ENCODE measurements around the gene FAM174C.

DNA sequence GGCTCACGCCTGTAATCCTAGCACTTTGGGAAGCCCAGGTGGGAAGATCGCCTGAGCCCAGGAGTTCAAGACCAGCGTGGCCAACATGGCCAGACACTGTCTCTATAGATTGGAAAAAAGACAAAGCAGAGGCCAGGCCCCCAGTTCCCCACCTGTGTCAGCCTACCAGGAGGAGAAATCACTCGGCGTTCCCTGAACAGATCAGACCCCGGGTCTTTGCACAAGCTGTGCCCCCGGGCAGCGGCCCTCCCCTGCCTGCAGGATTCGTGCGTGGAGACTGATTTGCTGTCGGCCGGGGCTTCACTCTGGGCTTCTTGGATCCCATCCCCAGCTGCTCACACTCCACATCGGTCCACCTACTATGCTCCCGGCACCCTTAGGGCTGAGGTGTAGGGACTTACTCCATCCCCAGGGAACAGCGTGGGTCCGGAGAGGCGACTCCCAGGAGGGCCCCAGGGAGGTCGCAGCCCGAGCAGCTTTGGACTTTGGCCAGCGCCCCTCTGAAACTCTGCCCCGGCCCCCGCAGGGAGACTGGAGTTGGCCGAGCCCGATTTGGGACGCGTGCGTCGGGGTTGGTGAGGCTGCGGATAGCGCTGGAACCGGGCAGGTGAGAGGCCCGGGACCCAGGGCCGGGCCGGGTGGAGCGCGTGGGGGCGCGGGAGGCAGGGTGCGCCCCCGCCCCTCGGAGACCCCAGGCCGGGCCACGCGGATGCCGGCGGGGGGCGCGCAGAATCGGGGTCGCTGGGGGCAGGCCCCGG, 9.8 kb downstream of the FAM174C start:
- TF ChIP-seq, protein P1, sequence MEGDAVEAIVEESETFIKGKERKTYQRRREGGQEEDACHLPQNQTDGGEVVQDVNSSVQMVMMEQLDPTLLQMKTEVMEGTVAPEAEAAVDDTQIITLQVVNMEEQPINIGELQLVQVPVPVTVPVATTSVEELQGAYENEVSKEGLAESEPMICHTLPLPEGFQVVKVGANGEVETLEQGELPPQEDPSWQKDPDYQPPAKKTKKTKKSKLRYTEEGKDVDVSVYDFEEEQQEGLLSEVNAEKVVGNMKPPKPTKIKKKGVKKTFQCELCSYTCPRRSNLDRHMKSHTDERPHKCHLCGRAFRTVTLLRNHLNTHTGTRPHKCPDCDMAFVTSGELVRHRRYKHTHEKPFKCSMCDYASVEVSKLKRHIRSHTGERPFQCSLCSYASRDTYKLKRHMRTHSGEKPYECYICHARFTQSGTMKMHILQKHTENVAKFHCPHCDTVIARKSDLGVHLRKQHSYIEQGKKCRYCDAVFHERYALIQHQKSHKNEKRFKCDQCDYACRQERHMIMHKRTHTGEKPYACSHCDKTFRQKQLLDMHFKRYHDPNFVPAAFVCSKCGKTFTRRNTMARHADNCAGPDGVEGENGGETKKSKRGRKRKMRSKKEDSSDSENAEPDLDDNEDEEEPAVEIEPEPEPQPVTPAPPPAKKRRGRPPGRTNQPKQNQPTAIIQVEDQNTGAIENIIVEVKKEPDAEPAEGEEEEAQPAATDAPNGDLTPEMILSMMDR (IDR thresholded peaks at IDR 0.05; ENCODE audit: low read depth, low read length): no peak
- TF ChIP-seq POLR2A (IDR thresholded peaks at IDR 0.05; ENCODE audit: extremely low read depth, insufficient read length): no peak
- TF ChIP-seq MYC (IDR thresholded peaks at IDR 0.05; ENCODE audit: low read depth, low read length): no peak
- TF ChIP-seq, protein P2, sequence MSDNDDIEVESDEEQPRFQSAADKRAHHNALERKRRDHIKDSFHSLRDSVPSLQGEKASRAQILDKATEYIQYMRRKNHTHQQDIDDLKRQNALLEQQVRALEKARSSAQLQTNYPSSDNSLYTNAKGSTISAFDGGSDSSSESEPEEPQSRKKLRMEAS (IDR thresholded peaks at IDR 0.05; ENCODE audit: low read depth, low read length): no peak

Data from NB4 (cell line).